Measurements from ENCODE around the gene MTG1.

GRCh38 chr10:133467286-133467911 is 73.4 kb downstream of the MTG1 start:
- TF ChIP-seq, protein P1, sequence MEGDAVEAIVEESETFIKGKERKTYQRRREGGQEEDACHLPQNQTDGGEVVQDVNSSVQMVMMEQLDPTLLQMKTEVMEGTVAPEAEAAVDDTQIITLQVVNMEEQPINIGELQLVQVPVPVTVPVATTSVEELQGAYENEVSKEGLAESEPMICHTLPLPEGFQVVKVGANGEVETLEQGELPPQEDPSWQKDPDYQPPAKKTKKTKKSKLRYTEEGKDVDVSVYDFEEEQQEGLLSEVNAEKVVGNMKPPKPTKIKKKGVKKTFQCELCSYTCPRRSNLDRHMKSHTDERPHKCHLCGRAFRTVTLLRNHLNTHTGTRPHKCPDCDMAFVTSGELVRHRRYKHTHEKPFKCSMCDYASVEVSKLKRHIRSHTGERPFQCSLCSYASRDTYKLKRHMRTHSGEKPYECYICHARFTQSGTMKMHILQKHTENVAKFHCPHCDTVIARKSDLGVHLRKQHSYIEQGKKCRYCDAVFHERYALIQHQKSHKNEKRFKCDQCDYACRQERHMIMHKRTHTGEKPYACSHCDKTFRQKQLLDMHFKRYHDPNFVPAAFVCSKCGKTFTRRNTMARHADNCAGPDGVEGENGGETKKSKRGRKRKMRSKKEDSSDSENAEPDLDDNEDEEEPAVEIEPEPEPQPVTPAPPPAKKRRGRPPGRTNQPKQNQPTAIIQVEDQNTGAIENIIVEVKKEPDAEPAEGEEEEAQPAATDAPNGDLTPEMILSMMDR (IDR thresholded peaks at IDR 0.05), result no peak
- TF ChIP-seq EZH2 (IDR thresholded peaks at IDR 0.05; ENCODE audit: borderline replicate concordance, insufficient read depth, low read depth, low read length, poor library complexity, severe bottlenecking), result no peak

Data from B cell (primary cell).